HUES6 (cell line): ENCODE measurements around the gene AQP2.

Source experiments
- H3K27ac ChIP-seq: 2 replicates; pipeline ENCODE4 v1.7.0; 2013; ENCODE audit warnings: low read depth, mild to moderate bottlenecking, low read length, inconsistent platforms
- H3K27me3 ChIP-seq: 2 replicates; pipeline ENCODE4 v1.6.1; 2013; ENCODE audit warnings: low read length; ENCODE audit not compliant: control insufficient read depth, insufficient read depth
- H3K36me3 ChIP-seq: 2 replicates; pipeline ENCODE4 v1.6.1; 2013; ENCODE audit warnings: low read length; ENCODE audit not compliant: control insufficient read depth, insufficient read depth
- H3K4me1 ChIP-seq: 2 replicates; pipeline ENCODE4 v1.6.1; 2013; ENCODE audit warnings: low read length; ENCODE audit not compliant: control insufficient read depth, insufficient read depth
- H3K4me3 ChIP-seq: 2 replicates; pipeline ENCODE4 v1.5.1; 2013; ENCODE audit warnings: low read depth, low read length
- H3K9ac ChIP-seq: one replicate; pipeline ENCODE4 v1.6.1; 2013; ENCODE audit warnings: mild to moderate bottlenecking, low read length
- H3K9me3 ChIP-seq: 2 replicates; pipeline ENCODE4 v1.6.1; 2013; ENCODE audit warnings: low read depth, low read length; ENCODE audit not compliant: control insufficient read depth, insufficient read depth

The AQP2 gene

DNA sequence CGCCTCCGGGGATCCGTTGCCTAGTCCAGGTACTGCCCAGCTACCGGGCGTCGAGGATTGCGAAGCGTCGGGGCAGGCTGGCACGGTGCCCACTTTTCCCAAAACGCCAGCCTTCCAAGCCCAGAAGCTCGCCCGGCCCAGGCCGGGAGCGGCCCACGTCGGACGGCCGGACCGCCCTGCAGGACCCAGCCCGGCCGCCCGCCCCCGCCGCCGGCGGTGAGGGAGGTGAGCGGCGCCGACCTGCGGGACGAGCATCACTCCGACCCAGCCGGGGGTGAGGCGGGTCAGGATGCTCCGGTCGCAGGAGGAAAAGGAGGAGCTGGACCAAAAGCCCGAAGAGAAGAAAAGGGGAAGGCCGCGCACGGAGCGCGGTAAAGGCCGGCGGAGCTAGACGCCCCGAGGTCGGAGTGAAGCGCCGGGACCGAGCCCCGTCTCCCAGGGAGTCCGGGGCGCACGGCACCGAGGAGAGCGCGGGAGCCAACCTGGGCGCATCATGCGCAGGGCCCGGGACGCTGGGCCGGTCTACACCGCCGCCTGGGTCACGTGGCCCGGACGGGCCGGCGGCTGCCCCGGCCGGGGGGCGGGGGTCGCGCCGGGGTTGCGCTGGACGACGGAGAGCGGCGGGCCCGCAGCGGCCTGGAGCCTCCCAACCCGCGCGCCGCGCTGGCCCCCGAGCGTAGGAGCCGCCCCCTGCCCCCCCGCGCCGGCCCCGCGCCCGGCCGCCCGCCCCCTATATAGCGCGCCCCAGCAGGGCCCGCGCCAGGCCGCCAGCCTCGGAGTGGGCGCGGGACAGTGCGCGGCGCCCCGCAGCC, 10.8 kb downstream of the AQP2 start, which contains the start of gene AQP5:
AQP5 (plus strand) TSS at position 762 of the 812 bp plus-strand sequence. CDS start 146 bp downstream, outside the sequence.
- no peaks in the 10 kb centered on the region for H3K36me3 ChIP-seq
- no peaks in the 10 kb centered on the region for H3K9me3 ChIP-seq
- H3K4me1 ChIP-seq: peaks cover 13% of the 10 kb centered on the region
- H3K4me3 ChIP-seq: peak within 1 kb of the TSS; percentile 56
- no peak within 1 kb of the TSS for H3K27ac ChIP-seq
- peaks cover 95% of the 10 kb centered on the region for H3K27me3 ChIP-seq
- H3K9ac ChIP-seq: no peak within 1 kb of the TSS

DNA sequence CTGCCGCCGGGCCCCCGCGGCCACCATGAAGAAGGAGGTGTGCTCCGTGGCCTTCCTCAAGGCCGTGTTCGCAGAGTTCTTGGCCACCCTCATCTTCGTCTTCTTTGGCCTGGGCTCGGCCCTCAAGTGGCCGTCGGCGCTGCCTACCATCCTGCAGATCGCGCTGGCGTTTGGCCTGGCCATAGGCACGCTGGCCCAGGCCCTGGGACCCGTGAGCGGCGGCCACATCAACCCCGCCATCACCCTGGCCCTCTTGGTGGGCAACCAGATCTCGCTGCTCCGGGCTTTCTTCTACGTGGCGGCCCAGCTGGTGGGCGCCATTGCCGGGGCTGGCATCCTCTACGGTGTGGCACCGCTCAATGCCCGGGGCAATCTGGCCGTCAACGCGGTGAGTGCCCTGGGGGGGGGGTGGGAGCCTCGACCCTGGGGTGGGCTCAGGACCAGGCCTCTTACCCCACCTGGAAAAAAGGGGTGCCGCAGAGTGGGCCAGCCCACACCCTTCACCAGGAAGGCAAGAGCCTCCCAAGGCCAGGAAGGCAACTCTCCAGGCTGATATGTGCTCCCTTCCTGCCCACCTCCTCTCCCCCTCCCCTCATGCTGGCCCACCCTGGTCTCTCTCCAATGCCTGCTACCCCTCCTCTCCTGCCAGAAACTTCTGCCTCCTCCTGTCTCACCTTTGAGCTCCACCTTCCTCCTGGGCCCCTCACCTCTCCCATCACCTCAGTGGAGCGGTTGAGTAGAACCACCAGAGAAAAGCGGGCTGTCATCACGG, 11.6 kb downstream of the AQP2 start:
- H3K4me3 ChIP-seq: peak overlapping the region; percentile 48
- H3K27me3 ChIP-seq: peaks cover 94% of the 10 kb centered on the region
- H3K4me1 ChIP-seq: peaks cover 20% of the 10 kb centered on the region
- H3K9me3 ChIP-seq: no peaks in the 10 kb centered on the region
- H3K9ac ChIP-seq: no peak overlapping the region
- H3K36me3 ChIP-seq: no peaks in the 10 kb centered on the region
- no peak overlapping the region for H3K27ac ChIP-seq

DNA sequence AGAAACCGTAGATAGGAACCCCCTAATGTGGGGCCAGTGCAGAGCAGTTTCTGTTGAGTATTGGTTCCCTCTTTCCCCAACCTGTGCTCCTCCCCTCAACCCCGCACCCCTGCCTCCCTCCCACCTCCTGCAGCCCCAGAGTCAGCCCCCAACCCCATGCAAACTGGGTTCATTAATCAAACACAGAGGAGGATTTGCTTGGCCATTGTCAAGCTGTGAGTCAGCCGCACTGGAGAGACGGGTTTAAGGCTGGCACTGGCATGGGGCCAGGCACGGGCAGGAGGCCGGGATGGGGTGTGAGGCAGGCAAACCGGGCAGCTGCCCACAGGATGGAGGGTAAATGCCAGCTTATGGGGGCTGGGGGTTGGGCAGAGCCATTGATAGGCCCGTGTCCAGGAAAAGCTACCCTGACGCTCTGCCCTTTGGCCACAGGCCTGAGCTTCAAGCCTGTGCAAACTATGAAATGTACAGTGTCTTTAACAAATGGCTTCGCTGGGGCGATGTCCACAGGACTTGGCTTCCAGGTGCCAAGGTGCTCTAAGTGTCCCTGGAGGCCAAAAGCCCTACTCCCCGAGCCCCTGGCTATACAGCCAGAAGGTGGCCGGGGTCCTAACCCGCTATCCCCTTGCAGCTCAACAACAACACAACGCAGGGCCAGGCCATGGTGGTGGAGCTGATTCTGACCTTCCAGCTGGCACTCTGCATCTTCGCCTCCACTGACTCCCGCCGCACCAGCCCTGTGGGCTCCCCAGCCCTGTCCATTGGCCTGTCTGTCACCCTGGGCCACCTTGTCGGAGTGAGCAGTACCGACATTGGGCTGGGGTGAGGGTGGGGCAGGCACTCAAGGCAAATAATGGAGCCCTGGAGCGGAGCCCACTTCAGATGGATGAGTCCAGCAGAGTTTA, 12.6 kb downstream of the AQP2 start:
- H3K27ac ChIP-seq: no peak overlapping the region

DNA sequence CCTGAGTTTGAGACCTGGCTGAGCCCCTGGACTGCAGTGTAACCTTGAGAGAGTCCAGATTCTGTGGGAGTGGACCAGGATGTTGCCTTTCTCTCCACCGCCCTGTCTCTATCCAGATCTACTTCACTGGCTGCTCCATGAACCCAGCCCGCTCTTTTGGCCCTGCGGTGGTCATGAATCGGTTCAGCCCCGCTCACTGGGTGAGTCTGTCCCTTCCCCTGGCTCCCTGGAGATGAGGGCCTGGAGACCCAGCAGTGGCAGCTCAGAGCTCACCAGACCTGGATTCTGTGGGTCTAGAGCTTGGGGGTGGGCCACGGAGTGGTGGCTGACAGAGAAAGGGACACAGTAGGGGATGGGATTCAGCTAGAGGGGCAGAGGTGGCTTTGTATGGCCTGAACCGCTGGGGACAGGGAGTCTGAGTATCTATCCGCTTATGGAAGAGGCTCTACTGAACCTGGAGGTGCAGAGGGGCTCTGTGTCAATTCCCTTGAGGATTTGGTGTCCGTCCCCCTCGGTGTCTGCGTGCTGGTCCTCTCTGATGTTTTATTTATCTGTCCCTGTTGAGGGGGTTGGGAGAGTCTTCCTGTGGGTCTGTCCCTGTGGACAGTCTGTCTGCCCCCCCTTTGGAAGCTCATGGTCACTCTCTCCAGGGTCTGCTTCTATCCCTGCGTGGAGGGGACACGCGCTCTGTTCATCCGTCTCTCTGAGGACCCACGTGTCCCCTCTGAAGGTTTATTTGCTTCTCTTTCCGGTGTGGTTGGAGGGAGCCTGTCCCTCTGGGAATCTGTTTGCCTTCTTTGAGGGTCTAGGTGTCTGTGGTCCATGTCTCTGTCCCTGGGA, 13.7 kb downstream of the AQP2 start:
- Histone ChIP-seq H3K27me3 (peaks cover 93% of the 10 kb centered on the region), H3K4me1 (peaks cover 28% of the 10 kb centered on the region), H3K9me3 (no peaks in the 10 kb centered on the region), H3K27ac (no peak overlapping the region), H3K36me3 (no peaks in the 10 kb centered on the region), H3K9ac (no peak overlapping the region), H3K4me3 (no peak overlapping the region)

More for the DNA sequence above, 12.6 kb downstream of the AQP2 start:
- Histone ChIP-seq H3K4me1 (peaks cover 27% of the 10 kb centered on the region), H3K36me3 (no peaks in the 10 kb centered on the region), H3K9me3 (no peaks in the 10 kb centered on the region), H3K9ac (no peak overlapping the region), H3K4me3 (no peak overlapping the region), H3K27me3 (peaks cover 93% of the 10 kb centered on the region)

DNA sequence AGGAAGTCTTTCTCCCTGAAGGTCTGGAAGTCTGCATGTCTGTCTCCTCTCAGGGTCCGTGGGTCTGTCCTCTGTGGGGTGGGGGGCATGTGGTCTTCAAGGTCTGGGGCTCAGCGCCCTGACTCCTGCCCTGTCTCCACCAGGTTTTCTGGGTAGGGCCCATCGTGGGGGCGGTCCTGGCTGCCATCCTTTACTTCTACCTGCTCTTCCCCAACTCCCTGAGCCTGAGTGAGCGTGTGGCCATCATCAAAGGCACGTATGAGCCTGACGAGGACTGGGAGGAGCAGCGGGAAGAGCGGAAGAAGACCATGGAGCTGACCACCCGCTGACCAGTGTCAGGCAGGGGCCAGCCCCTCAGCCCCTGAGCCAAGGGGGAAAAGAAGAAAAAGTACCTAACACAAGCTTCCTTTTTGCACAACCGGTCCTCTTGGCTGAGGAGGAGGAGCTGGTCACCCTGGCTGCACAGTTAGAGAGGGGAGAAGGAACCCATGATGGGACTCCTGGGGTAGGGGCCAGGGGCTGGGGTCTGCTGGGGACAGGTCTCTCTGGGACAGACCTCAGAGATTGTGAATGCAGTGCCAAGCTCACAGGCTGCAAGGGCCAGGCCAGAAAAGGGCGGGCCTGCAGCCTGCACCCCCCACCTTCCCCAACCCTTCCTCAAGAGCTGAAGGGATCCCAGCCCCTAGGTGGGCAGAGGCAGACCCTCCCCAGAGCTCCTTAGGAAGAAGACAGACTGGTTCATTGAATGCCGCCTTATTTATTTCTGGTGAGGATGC, 14.5 kb downstream of the AQP2 start:
- H3K27me3 ChIP-seq: peaks cover 93% of the 10 kb centered on the region
- H3K9me3 ChIP-seq: no peaks in the 10 kb centered on the region
- H3K36me3 ChIP-seq: no peaks in the 10 kb centered on the region
- peaks cover 20% of the 10 kb centered on the region for H3K4me1 ChIP-seq
- no peak overlapping the region for H3K9ac ChIP-seq
- H3K4me3 ChIP-seq: no peak overlapping the region
- no peak overlapping the region for H3K27ac ChIP-seq

DNA sequence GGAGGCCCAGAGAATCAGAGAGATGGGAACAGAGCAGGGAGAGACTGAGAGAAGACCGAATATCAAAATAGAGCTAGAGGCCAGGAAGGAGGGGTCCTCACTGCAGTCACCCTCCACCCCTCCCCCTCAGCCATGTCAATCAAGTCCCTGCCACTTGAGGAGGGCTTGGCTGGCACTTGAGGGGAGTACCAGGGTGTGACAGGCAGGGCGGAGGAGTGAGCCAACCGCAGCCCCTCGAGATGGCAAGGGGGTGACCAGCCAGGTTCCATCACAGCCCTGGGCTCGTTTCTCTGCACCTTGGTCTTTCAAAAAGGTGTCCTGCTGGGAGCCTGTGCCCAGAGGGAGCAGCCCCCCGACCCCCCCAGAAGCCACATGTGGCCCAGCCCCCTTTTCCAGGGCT, 15.3 kb downstream of the AQP2 start:
- no peak overlapping the region for H3K4me3 ChIP-seq
- H3K27ac ChIP-seq: no peak overlapping the region
- no peak overlapping the region for H3K9ac ChIP-seq
- no peaks in the 10 kb centered on the region for H3K36me3 ChIP-seq
- no peaks in the 10 kb centered on the region for H3K9me3 ChIP-seq
- H3K27me3 ChIP-seq: peaks cover 93% of the 10 kb centered on the region
- H3K4me1 ChIP-seq: peaks cover 16% of the 10 kb centered on the region

DNA sequence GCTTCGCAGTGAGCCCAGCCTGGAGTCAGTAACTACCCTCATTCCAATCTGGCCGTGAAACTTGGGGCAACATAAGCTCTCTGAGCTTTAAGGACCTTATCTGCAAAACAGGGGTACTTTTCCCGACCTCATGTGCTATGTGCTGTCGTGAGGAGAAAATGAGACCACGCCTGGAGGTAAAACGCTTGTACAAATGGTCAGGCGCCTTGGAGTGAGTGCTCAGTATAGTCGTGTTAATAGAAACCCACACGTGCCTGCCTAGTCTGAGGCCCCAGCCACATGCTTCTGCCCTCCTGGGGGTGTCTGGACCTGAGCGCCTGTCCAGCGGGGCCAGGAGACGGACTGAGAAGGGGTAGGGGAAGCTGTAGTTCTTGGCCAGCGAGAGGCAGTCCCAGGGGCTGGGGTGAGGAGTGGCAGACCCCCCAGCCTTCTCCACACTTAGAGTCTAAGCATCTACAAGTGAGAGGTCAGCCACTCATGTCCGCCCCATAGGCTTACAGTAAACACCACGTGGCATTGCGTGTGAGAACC, 16.0 kb downstream of the AQP2 start:
- H3K9ac ChIP-seq: no peak overlapping the region
- H3K4me3 ChIP-seq: no peak overlapping the region
- peaks cover 15% of the 10 kb centered on the region for H3K4me1 ChIP-seq
- no peak overlapping the region for H3K27ac ChIP-seq
- H3K36me3 ChIP-seq: no peaks in the 10 kb centered on the region
- H3K27me3 ChIP-seq: peaks cover 93% of the 10 kb centered on the region
- H3K9me3 ChIP-seq: no peaks in the 10 kb centered on the region

DNA sequence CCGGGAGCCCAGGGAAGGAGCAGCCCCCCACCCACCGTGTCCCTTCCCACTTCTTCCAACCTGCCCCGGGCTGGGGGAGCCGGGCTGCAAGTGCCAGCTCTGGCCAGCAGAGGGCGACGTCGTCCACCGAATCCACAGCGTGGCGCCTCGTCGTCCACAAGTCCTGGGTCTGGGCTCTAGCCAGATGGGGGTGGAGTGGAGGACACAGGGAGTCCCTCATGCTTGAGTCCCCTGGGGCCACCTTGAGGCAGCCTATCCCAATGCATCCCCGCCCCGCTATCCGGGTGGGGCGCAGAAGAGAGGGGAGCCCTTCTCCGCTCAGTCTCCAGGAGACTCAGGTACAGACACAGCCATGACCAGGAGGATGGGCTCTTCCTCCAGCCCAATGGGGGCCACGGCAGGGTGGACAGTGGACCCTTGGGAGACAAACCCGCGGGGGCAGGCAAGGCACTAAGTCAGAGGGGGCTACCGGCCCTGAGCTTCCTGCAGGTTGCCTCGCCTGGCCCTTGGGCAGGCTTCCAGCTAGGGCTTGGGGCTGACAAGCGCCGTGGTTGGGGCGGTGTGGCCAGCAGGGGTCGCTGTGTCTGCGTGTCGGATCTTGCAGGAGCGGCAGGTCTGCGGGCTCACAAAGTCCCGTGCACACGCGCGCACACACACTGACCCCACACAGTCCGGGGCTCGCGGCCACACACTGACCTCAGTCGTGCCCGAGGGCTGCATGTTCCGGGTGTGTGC, 16.7 kb downstream of the AQP2 start:
- Histone ChIP-seq H3K27ac (no peak overlapping the region), H3K4me3 (peak overlapping the region; percentile 61), H3K27me3 (peaks cover 88% of the 10 kb centered on the region), H3K36me3 (no peaks in the 10 kb centered on the region), H3K9me3 (no peaks in the 10 kb centered on the region), H3K9ac (peak overlapping the region; percentile 36), H3K4me1 (peaks cover 18% of the 10 kb centered on the region)

DNA sequence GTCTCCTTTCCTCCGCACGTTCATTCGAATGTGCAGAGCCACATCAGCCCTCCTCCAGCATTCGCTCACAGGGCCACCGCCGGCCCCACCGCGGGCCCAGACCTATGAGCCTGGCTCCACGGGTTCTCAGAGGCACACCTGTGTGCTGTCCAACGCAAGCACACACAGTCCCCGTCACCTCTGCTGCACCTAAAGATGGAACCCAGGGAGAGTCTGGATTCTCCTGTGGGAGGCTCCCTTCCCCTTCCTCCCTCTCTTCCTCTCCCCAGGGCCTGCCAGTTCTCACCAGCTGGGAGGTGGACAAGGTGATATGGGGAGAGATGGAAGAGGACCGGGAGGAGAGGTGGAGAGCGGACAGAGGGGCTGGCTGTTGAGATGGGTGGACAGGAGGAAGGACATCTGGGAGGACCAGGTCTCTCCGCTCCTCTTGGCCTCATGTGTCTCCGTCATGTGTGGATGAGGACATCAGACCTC, 17.3 kb downstream of the AQP2 start:
- no peak overlapping the region for H3K9ac ChIP-seq
- no peaks in the 10 kb centered on the region for H3K9me3 ChIP-seq
- H3K27me3 ChIP-seq: peaks cover 85% of the 10 kb centered on the region
- H3K4me1 ChIP-seq: peaks cover 18% of the 10 kb centered on the region
- no peak overlapping the region for H3K27ac ChIP-seq
- H3K36me3 ChIP-seq: no peaks in the 10 kb centered on the region
- peak overlapping the region; percentile 61 for H3K4me3 ChIP-seq
